Endodermal cell (in vitro differentiated cells): ENCODE data around the gene RAB18. TPM values are rescaled to one million over a fixed set of nuclear protein-coding genes. Genes with fewer than 3 reads are reported as not detected.

Experiments used
- DNase-seq: peaks from one replicate; pipeline ENCODE4 v3.0.0-alpha.2; 2017
- H3K27ac ChIP-seq: 2 replicates; pipeline ENCODE4 v1.5.1; 2013; ENCODE audit warnings: mild to moderate bottlenecking, low read depth, low read length, moderate library complexity
- H3K27me3 ChIP-seq: 2 replicates; pipeline ENCODE4 v1.6.1; 2013; ENCODE audit warnings: mild to moderate bottlenecking, low read length, moderate library complexity; ENCODE audit not compliant: insufficient read depth, control insufficient read depth, poor library complexity, severe bottlenecking
- H3K36me3 ChIP-seq: 2 replicates; pipeline ENCODE4 v1.7.0; 2013; ENCODE audit warnings: mild to moderate bottlenecking, low read length, moderate library complexity; ENCODE audit not compliant: control insufficient read depth, insufficient read depth
- H3K4me1 ChIP-seq: one replicate; pipeline ENCODE4 v1.7.0; 2013; ENCODE audit warnings: low read length; ENCODE audit not compliant: control insufficient read depth, insufficient read depth
- H3K4me3 ChIP-seq: 2 replicates; pipeline ENCODE4 v1.5.1; 2013; ENCODE audit warnings: mild to moderate bottlenecking, low read length, moderate library complexity
- H3K9ac ChIP-seq: 2 replicates; pipeline ENCODE4 v1.6.1; 2013; ENCODE audit warnings: mild to moderate bottlenecking, low read length, moderate library complexity; ENCODE audit not compliant: poor library complexity, severe bottlenecking; ENCODE audit errors: extremely low read depth
- H3K9me3 ChIP-seq: 2 replicates; pipeline ENCODE4 v1.6.1; 2013; ENCODE audit warnings: mild to moderate bottlenecking, low read length, moderate library complexity; ENCODE audit not compliant: control insufficient read depth
- H3K27ac Mint-ChIP-seq: 2 replicates; pipeline ENCODE4 v1.8.0; 2020; ENCODE audit warnings: mixed read lengths
- H3K27me3 Mint-ChIP-seq: 2 replicates; pipeline ENCODE4 v1.8.0; 2021; ENCODE audit warnings: mild to moderate bottlenecking, mixed read lengths; ENCODE audit not compliant: insufficient read depth
- H3K36me3 Mint-ChIP-seq: 2 replicates; pipeline ENCODE4 v1.8.0; 2020; ENCODE audit warnings: low read depth, mixed read lengths
- H3K4me1 Mint-ChIP-seq: 2 replicates; pipeline ENCODE4 v1.8.0; 2020; ENCODE audit warnings: mixed read lengths
- H3K4me3 Mint-ChIP-seq: 2 replicates; pipeline ENCODE4 v1.8.0; 2020; ENCODE audit warnings: mild to moderate bottlenecking, moderate library complexity, mixed read lengths
- H3K9me3 Mint-ChIP-seq: 2 replicates; pipeline ENCODE4 v1.8.0; 2020; ENCODE audit warnings: mild to moderate bottlenecking, mixed read lengths
- CTCF ChIP-seq: fragments of 200-600 bp; sonication (generic); conservative IDR thresholded peaks from 2 replicates; pipeline ENCODE4 v1.5.0; 2021; ENCODE audit warnings: antibody characterized with exemption, mild to moderate bottlenecking
- WGBS, 2 experiments: methylation state at CpG; one replicate each; pipeline versions ENCODE4 v1.1.5 to v1.1.7; 2013; ENCODE audit warnings: missing lambda C conversion rate in 2 of 2, mixed read lengths in 1 of 2; ENCODE audit not compliant: insufficient coverage in 1 of 2, insufficient read length in 1 of 2; 5-methylcytosine and 5-hydroxymethylcytosine counted together
- total RNA-seq, 2 donors: library from RNA; stranded (reverse); fragmentation: NEBNext Ultra II Directional in 1 of 2; extraction: Animal tissue kit (Norgen Biotek cat#: 25700) in 1 of 2; gene quantifications; 2 replicates in 1 of 2; 3 replicates in 1 of 2; pipeline ENCODE4 v1.2.1, GENCODE V29; 2021

RAB18 gene
- total RNA-seq, 2 donors from 2014 or later = 122 to 150 TPM

GRCh38 chr10:27506280-27506679, 2.2 kb downstream of the RAB18 start:
- no peak for TF ChIP-seq CTCF
- peaks cover 8% of the 10 kb centered on the region for H3K4me1 ChIP-seq
- no peak for DNase-seq
- peak overlapping the region; percentile 95 for H3K4me3 ChIP-seq
- Mint-ChIP-seq H3K27me3 (no peaks in the 10 kb centered on the region), H3K36me3 (peaks cover 21% of the 10 kb centered on the region), H3K9me3 (no peaks in the 10 kb centered on the region), H3K4me1 (peaks cover 34% of the 10 kb centered on the region), H3K4me3 (peak overlapping the region; percentile 95), H3K27ac (peak overlapping the region; percentile 28)
- WGBS, 2 experiments = 85 to 89% methylated on average over 3 to 4 of the region's 4 CpGs
- no peak overlapping the region for H3K9ac ChIP-seq
- no peaks in the 10 kb centered on the region for H3K9me3 ChIP-seq
- peaks cover 22% of the 10 kb centered on the region for H3K36me3 ChIP-seq
- no peak overlapping the region for H3K27ac ChIP-seq
- H3K27me3 ChIP-seq = no peaks in the 10 kb centered on the region

- Histone ChIP-seq H3K9ac (no peak overlapping the region), H3K27ac (no peak overlapping the region), H3K4me1 (no peaks in the 10 kb centered on the region), H3K36me3 (peaks cover 80% of the 10 kb centered on the region), H3K4me3 (no peak overlapping the region), H3K9me3 (no peaks in the 10 kb centered on the region), H3K27me3 (no peaks in the 10 kb centered on the region)
- Mint-ChIP-seq H3K36me3 (peaks cover 62% of the 10 kb centered on the region), H3K9me3 (no peaks in the 10 kb centered on the region), H3K4me1 (peaks cover 13% of the 10 kb centered on the region), H3K27me3 (no peaks in the 10 kb centered on the region), H3K4me3 (no peak overlapping the region), H3K27ac (no peak overlapping the region)
- no peak for TF ChIP-seq CTCF
- no peak for DNase-seq
- 100% methylated on average over 2 of the region's 2 CpGs; no CpG with 5 or more reads in 1 of the 2 experiments for WGBS, 2 experiments
These were observed 8.4 kb downstream of the RAB18 start for GRCh38 chr10:27512548-27512947.

GRCh38 chr10:27513451-27514191, 9.5 kb downstream of the RAB18 start:
- no peak overlapping the region for H3K4me3 Mint-ChIP-seq
- H3K36me3 Mint-ChIP-seq = peaks cover 67% of the 10 kb centered on the region
- Histone ChIP-seq H3K4me1 (no peaks in the 10 kb centered on the region), H3K27ac (no peak overlapping the region), H3K4me3 (no peak overlapping the region), H3K36me3 (peaks cover 85% of the 10 kb centered on the region), H3K9me3 (no peaks in the 10 kb centered on the region), H3K27me3 (no peaks in the 10 kb centered on the region), H3K9ac (no peak overlapping the region)
- peaks cover 11% of the 10 kb centered on the region for H3K4me1 Mint-ChIP-seq
- H3K27me3 Mint-ChIP-seq = no peaks in the 10 kb centered on the region
- peak overlapping the region; percentile 75 for H3K27ac Mint-ChIP-seq
- no peak for TF ChIP-seq CTCF
- no peaks in the 10 kb centered on the region for H3K9me3 Mint-ChIP-seq
- DNase-seq = no peak
- 89% methylated on average over 1 to 3 of the region's 3 CpGs for WGBS, 2 experiments
